Endothelial cell of umbilical vein (primary cell): Measurements from ENCODE around the gene TMEM135.

ENCODE experiments used
- CTCF ChIP-seq, 2 donors: IDR thresholded peaks; 1 replicate in 1 of 2; 2 replicates in 1 of 2; pipeline ENCODE4 v1.5.1; 2011; ENCODE audit warnings: low read length in 2 of 2, mild to moderate bottlenecking in 2 of 2, moderate library complexity in 2 of 2, control low read depth in 1 of 2, inconsistent platforms in 1 of 2, low read depth in 1 of 2; ENCODE audit not compliant: insufficient read depth in 1 of 2; ENCODE audit errors: extremely low read depth in 1 of 2
- POLR2A ChIP-seq: IDR thresholded peaks from 2 replicates; pipeline ENCODE4 v1.6.1; 2012; ENCODE audit warnings: low read depth, mild to moderate bottlenecking, control low read depth, low read length
- POLR2AphosphoS5 ChIP-seq: IDR thresholded peaks from 2 replicates; pipeline ENCODE4 v1.6.1; 2012; ENCODE audit warnings: low read depth, mild to moderate bottlenecking, control low read depth, low read length, moderate library complexity; ENCODE audit not compliant: insufficient read depth
- TF ChIP-seq, protein P1 (sequence below): IDR thresholded peaks from 2 replicates; pipeline ENCODE4 v1.6.1; 2011; ENCODE audit not compliant: insufficient read depth, insufficient read length

DNA sequence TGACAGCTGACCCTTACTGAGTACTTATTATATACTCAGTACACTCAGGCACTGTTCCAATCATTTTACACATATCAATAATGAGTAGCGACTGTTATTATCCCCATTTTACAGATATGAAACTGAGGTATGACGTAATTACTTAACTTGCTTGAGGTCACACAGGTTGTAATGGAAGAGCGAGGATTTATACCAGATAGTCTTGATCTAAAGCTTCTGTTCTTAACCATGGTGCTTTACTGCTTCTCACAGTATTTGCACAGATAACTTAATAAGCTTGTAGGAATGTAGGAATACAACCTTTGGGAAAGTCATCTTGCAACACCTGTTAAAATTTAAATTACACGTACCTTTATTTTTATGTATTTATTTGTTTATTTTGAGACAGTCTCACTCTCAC is 31.7 kb upstream of the TMEM135 start:
- TF ChIP-seq POLR2AphosphoS5 (no peak), POLR2A (no peak), CTCF (IDR thresholded peaks at IDR 0.05; ENCODE audit: extremely low read depth in 1 of 2, insufficient read depth in 1 of 2, low read depth in 1 of 2, low read length in 2 of 2) (no peak)
- TF ChIP-seq, protein P1, sequence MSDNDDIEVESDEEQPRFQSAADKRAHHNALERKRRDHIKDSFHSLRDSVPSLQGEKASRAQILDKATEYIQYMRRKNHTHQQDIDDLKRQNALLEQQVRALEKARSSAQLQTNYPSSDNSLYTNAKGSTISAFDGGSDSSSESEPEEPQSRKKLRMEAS, result no peak
